ENCODE results near the gene RAB1A. TPM values are rescaled to one million over a fixed set of nuclear protein-coding genes. Genes with fewer than 3 reads are reported as not detected.

RAB1A gene
- total RNA-seq, 6 donors from 2014 or later, result 32.5 to 131 (median 109) TPM

DNA sequence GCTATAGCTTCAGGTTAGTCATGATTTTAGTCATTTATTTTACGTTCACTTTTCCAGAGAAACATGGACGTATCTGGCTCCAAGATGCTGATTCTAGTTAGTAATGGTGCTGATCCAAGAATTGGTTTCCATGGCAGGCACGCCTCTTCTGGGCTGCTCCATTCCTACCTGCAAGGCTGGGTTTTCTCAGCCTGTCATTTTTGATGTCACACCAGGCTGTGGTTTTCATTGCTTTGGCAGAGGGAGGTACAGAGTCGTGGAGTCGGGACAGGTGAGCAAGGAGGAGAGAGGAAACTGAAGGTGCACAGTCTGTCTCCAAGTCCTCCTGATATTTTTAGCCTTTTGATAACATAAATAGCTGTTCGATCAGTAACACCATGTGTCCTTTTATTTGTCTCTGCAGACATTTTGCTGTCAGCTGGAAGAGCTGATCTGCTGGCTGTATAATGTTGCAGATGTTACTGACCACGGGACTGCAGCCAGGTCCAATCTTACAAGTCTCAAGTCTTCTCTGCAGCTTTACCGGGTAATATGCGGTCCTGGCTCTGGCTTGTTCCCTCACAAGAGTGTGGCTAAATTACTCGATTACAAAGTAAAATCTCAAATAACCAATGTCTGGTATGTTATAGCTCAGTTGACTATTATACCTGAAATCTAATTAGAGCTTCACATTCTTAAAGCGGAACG, 55.9 kb downstream of the RAB1A start:
- Histone ChIP-seq H3K9me3 (no peaks in the 10 kb centered on the region), H3K36me3 (peaks cover 5 to 76% (median 37%) of the 10 kb centered on the region in 4 donors), H3K27ac (peak overlapping the region in 1 of 4 donors; percentile 42), H3K4me3 (no peak overlapping the region), H3K4me1 (peaks cover 27 to 47% (median 42%) of the 10 kb centered on the region in 4 donors), H3K27me3 (no peaks in the 10 kb centered on the region)
- TF ChIP-seq POLR2A (IDR thresholded peaks at IDR 0.05), result no peak
- TF ChIP-seq, protein P1, sequence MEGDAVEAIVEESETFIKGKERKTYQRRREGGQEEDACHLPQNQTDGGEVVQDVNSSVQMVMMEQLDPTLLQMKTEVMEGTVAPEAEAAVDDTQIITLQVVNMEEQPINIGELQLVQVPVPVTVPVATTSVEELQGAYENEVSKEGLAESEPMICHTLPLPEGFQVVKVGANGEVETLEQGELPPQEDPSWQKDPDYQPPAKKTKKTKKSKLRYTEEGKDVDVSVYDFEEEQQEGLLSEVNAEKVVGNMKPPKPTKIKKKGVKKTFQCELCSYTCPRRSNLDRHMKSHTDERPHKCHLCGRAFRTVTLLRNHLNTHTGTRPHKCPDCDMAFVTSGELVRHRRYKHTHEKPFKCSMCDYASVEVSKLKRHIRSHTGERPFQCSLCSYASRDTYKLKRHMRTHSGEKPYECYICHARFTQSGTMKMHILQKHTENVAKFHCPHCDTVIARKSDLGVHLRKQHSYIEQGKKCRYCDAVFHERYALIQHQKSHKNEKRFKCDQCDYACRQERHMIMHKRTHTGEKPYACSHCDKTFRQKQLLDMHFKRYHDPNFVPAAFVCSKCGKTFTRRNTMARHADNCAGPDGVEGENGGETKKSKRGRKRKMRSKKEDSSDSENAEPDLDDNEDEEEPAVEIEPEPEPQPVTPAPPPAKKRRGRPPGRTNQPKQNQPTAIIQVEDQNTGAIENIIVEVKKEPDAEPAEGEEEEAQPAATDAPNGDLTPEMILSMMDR (IDR thresholded peaks at IDR 0.05), result no peak
- TF ChIP-seq EP300 (IDR thresholded peaks at IDR 0.05), result no peak
- no peak for TF ChIP-seq POLR2AphosphoS5 (IDR thresholded peaks at IDR 0.05)
- DNase-seq (no peak), ATAC-seq (ENCODE audit: low FRiP score in 2 of 2) (no peak)
- WGBS, 2 donors, result 82 to 89% methylated on average over 12 of the region's 12 CpGs

DNA sequence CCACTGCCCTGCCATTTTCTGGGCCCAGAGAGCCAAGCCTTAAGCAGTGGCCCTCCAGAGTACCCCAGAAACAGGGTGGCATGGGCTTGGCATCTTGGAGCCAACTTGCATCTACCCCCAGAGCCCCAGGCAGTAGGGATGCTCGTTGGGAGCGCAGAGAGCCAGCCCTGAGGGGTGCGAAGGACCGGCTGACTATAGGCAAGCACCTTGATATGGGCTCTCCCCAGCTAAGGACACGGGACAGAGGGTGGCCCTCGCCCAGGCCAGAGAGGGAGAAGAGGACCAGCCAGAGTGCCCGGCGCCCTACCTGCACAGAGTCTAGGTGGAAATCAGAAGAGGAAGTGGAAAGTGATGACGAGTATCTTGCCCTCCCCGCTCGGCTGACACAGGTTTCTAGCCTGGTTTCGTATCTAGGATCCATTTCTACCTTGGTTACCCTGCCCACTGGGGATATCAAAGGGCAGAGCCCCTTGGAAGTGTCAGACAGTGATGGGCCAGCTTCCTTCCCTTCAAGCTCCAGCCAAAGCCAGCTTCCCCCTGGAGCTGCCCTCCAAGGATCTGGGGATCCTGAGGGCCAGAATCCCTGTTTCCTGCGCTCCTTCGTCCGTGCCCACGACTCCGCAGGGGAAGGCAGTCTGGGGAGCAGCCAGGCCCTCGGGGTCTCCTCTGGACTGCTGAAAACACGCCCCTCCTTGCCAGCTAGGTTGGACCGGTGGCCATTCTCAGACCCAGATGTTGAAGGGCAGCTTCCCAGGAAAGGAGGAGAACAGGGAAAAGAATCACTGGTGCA, 57.5 kb downstream of the RAB1A start:
- Histone ChIP-seq H3K4me3 (no peak overlapping the region), H3K27me3 (no peaks in the 10 kb centered on the region), H3K4me1 (peaks cover 38 to 60% (median 45%) of the 10 kb centered on the region in 4 donors), H3K9me3 (no peaks in the 10 kb centered on the region), H3K36me3 (peaks cover 5 to 59% (median 30%) of the 10 kb centered on the region in 4 donors), H3K27ac (peak overlapping the region in 1 of 4 donors; percentile 11)
- ATAC-seq (ENCODE audit: low FRiP score in 2 of 2) (no peak), DNase-seq (no peak)
- TF ChIP-seq POLR2AphosphoS5 (IDR thresholded peaks at IDR 0.05) (no peak), EP300 (IDR thresholded peaks at IDR 0.05) (no peak), POLR2A (IDR thresholded peaks at IDR 0.05) (no peak)
- TF ChIP-seq, protein P1 (IDR thresholded peaks at IDR 0.05), result no peak
- 89 to 90% methylated on average over 13 to 20 of the region's 20 CpGs for WGBS, 2 donors

DNA sequence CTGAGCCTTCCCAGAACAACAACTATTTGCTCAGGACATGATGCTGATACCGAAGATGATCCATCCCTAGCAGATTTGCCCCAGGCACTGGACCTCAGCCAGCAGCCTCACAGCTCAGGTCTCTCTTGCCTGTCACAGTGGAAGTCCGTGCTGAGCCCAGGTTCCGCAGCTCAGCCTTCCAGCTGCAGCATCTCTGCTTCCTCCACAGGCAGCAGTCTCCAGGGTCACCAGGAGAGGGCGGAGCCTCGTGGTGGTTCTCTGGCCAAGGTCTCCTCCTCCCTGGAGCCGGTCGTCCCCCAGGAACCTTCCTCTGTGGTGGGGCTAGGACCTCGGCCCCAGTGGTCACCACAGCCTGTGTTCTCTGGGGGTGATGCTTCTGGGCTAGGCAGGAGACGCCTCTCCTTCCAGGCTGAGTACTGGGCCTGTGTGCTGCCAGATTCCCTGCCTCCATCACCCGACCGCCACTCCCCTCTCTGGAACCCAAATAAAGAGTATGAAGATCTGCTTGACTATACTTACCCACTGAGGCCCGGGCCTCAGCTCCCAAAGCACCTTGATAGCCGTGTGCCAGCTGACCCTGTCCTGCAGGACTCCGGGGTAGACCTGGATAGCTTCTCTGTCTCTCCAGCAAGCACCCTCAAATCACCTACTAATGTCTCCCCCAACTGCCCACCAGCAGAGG, 58.3 kb downstream of the RAB1A start:
- DNase-seq (no peak), ATAC-seq (ENCODE audit: low FRiP score in 2 of 2) (no peak)
- Histone ChIP-seq H3K4me3 (no peak overlapping the region), H3K36me3 (peaks cover 5 to 55% (median 29%) of the 10 kb centered on the region in 4 donors), H3K27ac (peak overlapping the region in 1 of 4 donors; percentile 80), H3K4me1 (peaks cover 37 to 53% (median 45%) of the 10 kb centered on the region in 4 donors), H3K27me3 (no peaks in the 10 kb centered on the region), H3K9me3 (no peaks in the 10 kb centered on the region)
- TF ChIP-seq, protein P1 (IDR thresholded peaks at IDR 0.05), result peak in 2 of 6 experiments; percentile 21 to 29
- TF ChIP-seq POLR2AphosphoS5 (IDR thresholded peaks at IDR 0.05), result no peak
- WGBS, 2 donors, result 77 to 85% methylated on average over 11 to 14 of the region's 14 CpGs

DNA sequence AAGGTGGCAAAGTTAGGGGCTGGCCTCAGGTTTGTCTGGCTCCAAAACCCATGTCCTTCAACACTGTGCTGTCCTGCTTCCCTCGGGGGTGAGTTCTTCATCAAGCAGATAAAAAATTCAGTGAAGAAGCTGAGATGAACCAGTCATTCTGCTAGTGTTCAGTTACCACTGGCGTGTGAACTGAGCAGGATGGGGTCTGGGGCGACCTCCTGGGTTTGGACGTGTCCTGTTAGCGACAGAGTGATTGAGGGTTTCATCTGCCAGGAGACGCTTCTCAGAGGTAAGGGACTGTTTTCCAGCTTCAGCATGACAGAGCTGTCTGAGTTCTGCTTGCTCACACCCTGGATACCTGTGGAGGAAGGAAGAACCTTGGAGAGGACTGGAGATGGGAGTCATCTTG, 59.0 kb downstream of the RAB1A start:
- DNase-seq, result no peak
- peaks cover 5 to 55% (median 29%) of the 10 kb centered on the region in 4 donors for H3K36me3 ChIP-seq
- peak overlapping the region in 2 of 4 donors; percentile 68 to 80 for H3K27ac ChIP-seq
- no peaks in the 10 kb centered on the region for H3K27me3 ChIP-seq
- 87 to 92% methylated on average over 6 of the region's 6 CpGs for WGBS, 2 donors
- ATAC-seq (ENCODE audit: low FRiP score in 2 of 2), result no peak
- peaks cover 32 to 48% (median 40%) of the 10 kb centered on the region in 4 donors for H3K4me1 ChIP-seq
- no peak overlapping the region for H3K4me3 ChIP-seq
- no peaks in the 10 kb centered on the region for H3K9me3 ChIP-seq
- TF ChIP-seq POLR2AphosphoS5 (IDR thresholded peaks at IDR 0.05), result no peak
- no peak for TF ChIP-seq EP300 (IDR thresholded peaks at IDR 0.05)
- TF ChIP-seq POLR2A (IDR thresholded peaks at IDR 0.05), result no peak

Measured in upper lobe of left lung (tissue), 6 donors.